Forelimb muscle (tissue), 1 donor: ENCODE measurements around the gene SLC7A6. TPM values are rescaled to one million over a fixed set of nuclear protein-coding genes. Genes with fewer than 3 reads are reported as not detected.

ENCODE experiments used
- DNase-seq: peaks from one replicate; pipeline ENCODE4 v3.0.0-alpha.2; 2013; ENCODE audit warnings: low read depth
- polyA plus RNA-seq: library from polyadenylated mRNA; unstranded; fragments of 120-200 nt; gene quantifications from one replicate; pipeline ENCODE4 v1.2.1, GENCODE V29; 2013; ENCODE audit not compliant: insufficient read length

SLC7A6 gene
- polyA plus RNA-seq, 1 donor, result 7.9 TPM

- DNase-seq, result no peak
Measured at GRCh38 chr16:68345958-68346635, 81.8 kb downstream of the SLC7A6 start.

- DNase-seq, result no peak
Measured at GRCh38 chr16:68346892-68347480, 82.7 kb downstream of the SLC7A6 start.

- DNase-seq, result no peak
Measured at GRCh38 chr16:68347605-68348004, 83.3 kb downstream of the SLC7A6 start.

GRCh38 chr16:68348639-68349445, 84.5 kb downstream of the SLC7A6 start:
- no peak for DNase-seq

- DNase-seq, result no peak
Measured at GRCh38 chr16:68349838-68350410, 85.6 kb downstream of the SLC7A6 start.

- DNase-seq, result no peak
Measured at GRCh38 chr16:68350813-68351350, 86.6 kb downstream of the SLC7A6 start.

Other genes with a start within 250 kb of the SLC7A6 start
- gene DPEP2NB, start 248.6 kb upstream of the SLC7A6 start, polyA plus RNA-seq, result not detected
- gene DDX28, start 241.3 kb upstream of the SLC7A6 start, polyA plus RNA-seq, result 4.8 TPM
- gene DUS2, start 241.2 kb upstream of the SLC7A6 start, polyA plus RNA-seq, result 10.1 TPM
- 27.6 TPM for gene NFATC3, start 179.2 kb upstream of the SLC7A6 start, polyA plus RNA-seq
- gene ESRP2, start 28.4 kb upstream of the SLC7A6 start, polyA plus RNA-seq, result 0.52 TPM
- 33.2 TPM for gene PLA2G15, start 19.2 kb upstream of the SLC7A6 start, polyA plus RNA-seq
- 17.5 TPM for gene SLC7A6OS, start 46.4 kb downstream of the SLC7A6 start, polyA plus RNA-seq
- 39.9 TPM for gene PRMT7, start 46.5 kb downstream of the SLC7A6 start, polyA plus RNA-seq
- 1.1 TPM for gene SMPD3, start 184.0 kb downstream of the SLC7A6 start, polyA plus RNA-seq